ENCODE results near the gene ARGFX.
"Not testable (repeated sequence)": the region's sequence is repeated elsewhere in the genome, so short reads cannot be mapped to it uniquely, and the experiment has no call there.

ARGFX gene

GRCh38 chr3:121567649-121568048 lies at the start of gene ARGFX:
Gene ARGFX (plus strand): TSS chr3:121567949. CDS start chr3:121570714, 2,765 bp downstream.
- DNase-seq: no peak

GRCh38 chr3:121517953-121518655 lies 49.6 kb upstream of the ARGFX start:
- DNase-seq: no peak

- no peak for DNase-seq
Measured at GRCh38 chr3:121520510-121520909, 47.2 kb upstream of the ARGFX start.

GRCh38 chr3:121529308-121529707 lies 38.4 kb upstream of the ARGFX start:
- no peak for DNase-seq

- no peak for DNase-seq
Measured at GRCh38 chr3:121531269-121531668, 36.5 kb upstream of the ARGFX start.

GRCh38 chr3:121542924-121543323 lies 24.8 kb upstream of the ARGFX start:
- DNase-seq: no peak

GRCh38 chr3:121545049-121545573 lies 22.6 kb upstream of the ARGFX start:
- no peak for DNase-seq

- peak; percentile 35 for DNase-seq
Measured at GRCh38 chr3:121545574-121546455, 21.9 kb upstream of the ARGFX start, which contains the start of gene POLQ. Gene POLQ (minus strand): TSS chr3:121545988. CDS start chr3:121545877, 111 bp downstream.

- no peak for DNase-seq
Measured at GRCh38 chr3:121552379-121552778, 15.4 kb upstream of the ARGFX start.

GRCh38 chr3:121552797-121553196 lies 15.0 kb upstream of the ARGFX start:
- DNase-seq: no peak

- no peak for DNase-seq
Measured at GRCh38 chr3:121557426-121557934, 10.3 kb upstream of the ARGFX start.

- no peak for DNase-seq
Measured at GRCh38 chr3:121562148-121562547, 5.6 kb upstream of the ARGFX start.

GRCh38 chr3:121566773-121567172 lies 976 bp upstream of the ARGFX start:
- no peak for DNase-seq

- DNase-seq: no peak
Measured at GRCh38 chr3:121574449-121574848, 6.7 kb downstream of the ARGFX start.

GRCh38 chr3:121581691-121582090 lies 13.9 kb downstream of the ARGFX start:
- DNase-seq: no peak

- DNase-seq: no peak
Measured at GRCh38 chr3:121584418-121584817, 16.7 kb downstream of the ARGFX start.

GRCh38 chr3:121592856-121593702 lies 25.3 kb downstream of the ARGFX start, which contains the start of gene FBXO40:
Gene FBXO40 (plus strand): TSS chr3:121593379. CDS start chr3:121620576, 27,197 bp downstream.
- no peak for DNase-seq

- DNase-seq: not testable (repeated sequence)
Measured at GRCh38 chr3:121593806-121594205, 26.1 kb downstream of the ARGFX start.

- DNase-seq: no peak
Measured at GRCh38 chr3:121594850-121595249, 27.1 kb downstream of the ARGFX start.

- no peak for DNase-seq
Measured at GRCh38 chr3:121595765-121596406, 28.1 kb downstream of the ARGFX start.

- no peak for DNase-seq
Measured at GRCh38 chr3:121598564-121598963, 30.8 kb downstream of the ARGFX start.

- DNase-seq: not testable (repeated sequence)
Measured at GRCh38 chr3:121599900-121600299, 32.2 kb downstream of the ARGFX start.

Data from GOT3 (cell line).